Stimulated activated effector memory CD8-positive, alpha-beta T cell treated with anti-CD3 and anti-CD28 coated beads, Interleukin-12 subunit alpha, Interleukin-12 subunit beta, amount 100 ng/mL, for 72 hours (primary cell): ENCODE measurements around the gene PRPS1.
A peak's percentile ranks its signal among the peaks of the same experiment; 100 is the strongest.
"Not testable (repeated sequence)": the region's sequence is repeated elsewhere in the genome, so short reads cannot be mapped to it uniquely, and the experiment has no call there.

Experiments used
- ATAC-seq: fragments of 150-1000 bp; cut with Tn5 transposase; 2 replicates; pipeline ENCODE4 v1.10.0; 2021
- DNase-seq, 2 donors: peaks; one replicate each; pipeline ENCODE4 v3.0.0; 2021 to 2022; ENCODE audit warnings: low spot score in 2 of 2
- H3K27ac Mint-ChIP-seq: one replicate; pipeline ENCODE4 v1.8.0; 2022; ENCODE audit warnings: mild to moderate bottlenecking, mixed read lengths
- H3K36me3 Mint-ChIP-seq: one replicate; pipeline ENCODE4 v1.8.0; 2022; ENCODE audit warnings: mild to moderate bottlenecking, mixed read lengths
- H3K4me1 Mint-ChIP-seq: one replicate; pipeline ENCODE4 v1.8.0; 2022; ENCODE audit warnings: mixed read lengths
- H3K4me3 Mint-ChIP-seq: one replicate; pipeline ENCODE4 v1.8.0; 2022; ENCODE audit warnings: mild to moderate bottlenecking, mixed read lengths
- H3K9me3 Mint-ChIP-seq: one replicate; pipeline ENCODE4 v1.8.0; 2022; ENCODE audit warnings: mixed read lengths

Gene PRPS1

DNA sequence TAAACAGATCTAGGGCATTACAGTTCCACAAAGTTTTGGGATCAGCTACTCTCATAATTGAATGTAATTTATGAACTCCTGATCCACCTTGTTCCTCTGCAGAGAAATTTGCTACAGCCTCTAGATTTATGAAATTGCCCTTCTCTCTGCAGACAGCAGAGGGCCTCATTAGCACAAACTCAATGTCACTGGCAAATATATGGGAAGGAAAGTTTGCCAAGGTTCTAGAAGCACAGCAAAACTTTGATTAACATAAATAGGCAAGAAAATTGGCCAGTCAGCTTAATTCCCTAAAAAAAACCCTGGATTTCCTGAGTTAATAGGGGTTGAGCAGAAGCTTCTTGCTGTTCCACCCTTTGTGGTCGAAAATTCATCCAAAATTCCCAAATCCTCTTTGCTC, 31.5 kb downstream of the PRPS1 start:
- Mint-ChIP-seq H3K9me3 (no peaks in the 10 kb centered on the region), H3K36me3 (peaks cover under 1% of the 10 kb centered on the region), H3K27ac (no peak overlapping the region), H3K4me3 (no peak overlapping the region), H3K4me1 (peaks cover 9% of the 10 kb centered on the region)
- DNase-seq (no peak), ATAC-seq (no peak)

DNA sequence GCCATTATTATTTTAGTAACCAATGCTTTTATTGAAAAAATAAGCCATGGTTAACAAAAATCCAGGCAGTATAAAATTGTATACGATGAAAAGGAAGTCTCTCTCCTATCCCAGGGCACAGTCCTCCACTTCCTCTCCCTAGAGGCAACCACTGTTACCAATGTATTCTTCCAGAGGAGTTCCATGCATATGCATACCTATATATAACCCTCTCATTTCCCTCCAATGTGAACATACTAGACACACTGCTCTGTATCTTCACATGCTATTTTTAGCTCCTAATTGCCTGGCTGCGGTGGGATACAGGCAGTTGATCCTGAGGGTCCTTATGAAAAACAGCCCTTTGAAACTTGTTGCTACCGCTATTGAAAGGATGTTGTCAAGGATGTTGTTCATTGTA, 33.8 kb downstream of the PRPS1 start:
- no peaks in the 10 kb centered on the region for H3K9me3 Mint-ChIP-seq
- H3K27ac Mint-ChIP-seq, result no peak overlapping the region
- H3K4me1 Mint-ChIP-seq, result peaks cover 2% of the 10 kb centered on the region
- peaks cover 7% of the 10 kb centered on the region for H3K36me3 Mint-ChIP-seq
- H3K4me3 Mint-ChIP-seq, result no peak overlapping the region
- ATAC-seq (no peak), DNase-seq (no peak)

DNA sequence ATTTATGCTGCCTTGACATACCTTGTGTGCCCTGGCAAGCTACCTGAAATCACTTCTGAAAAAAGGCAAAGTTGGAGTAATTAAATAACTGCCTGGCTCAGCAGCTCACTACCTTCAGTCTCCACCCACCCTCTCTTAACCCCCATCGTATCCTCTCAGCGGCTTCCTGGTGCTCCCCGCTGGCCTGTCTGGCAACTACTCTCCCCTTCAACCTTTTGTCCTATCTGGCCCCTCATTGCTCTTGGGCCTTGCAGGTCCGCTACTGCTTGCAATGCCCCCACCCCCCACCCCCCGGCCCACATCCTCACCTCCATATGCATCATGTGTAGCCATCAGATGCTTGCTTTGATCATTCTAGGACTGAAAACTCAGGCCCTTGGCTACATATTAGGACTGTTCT, 34.5 kb downstream of the PRPS1 start:
- no peak overlapping the region for H3K4me3 Mint-ChIP-seq
- peaks cover 7% of the 10 kb centered on the region for H3K36me3 Mint-ChIP-seq
- DNase-seq (no peak), ATAC-seq (no peak)
- H3K4me1 Mint-ChIP-seq, result peaks cover 9% of the 10 kb centered on the region
- no peak overlapping the region for H3K27ac Mint-ChIP-seq
- H3K9me3 Mint-ChIP-seq, result no peaks in the 10 kb centered on the region

DNA sequence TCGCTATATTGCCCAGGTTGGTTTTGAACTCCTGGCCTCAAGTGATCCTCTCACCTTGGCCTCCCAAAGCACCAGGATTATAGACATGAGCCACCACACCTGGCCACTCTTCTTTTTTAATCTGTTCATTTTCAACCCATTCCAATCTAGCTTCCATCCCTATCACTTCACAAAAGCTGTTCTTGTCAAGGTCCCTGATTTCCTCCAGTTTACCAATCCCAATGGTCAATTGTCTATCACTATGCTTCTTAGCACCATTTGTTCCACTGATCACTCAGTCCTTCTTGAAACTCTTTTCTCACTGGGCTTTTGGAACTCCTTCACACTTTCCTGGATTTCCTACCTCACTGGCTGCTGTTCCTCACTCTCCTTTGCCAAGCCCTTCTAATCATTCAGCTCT, 38.6 kb downstream of the PRPS1 start:
- peaks cover 7% of the 10 kb centered on the region for H3K36me3 Mint-ChIP-seq
- no peak for ATAC-seq
- DNase-seq, result no peak

DNA sequence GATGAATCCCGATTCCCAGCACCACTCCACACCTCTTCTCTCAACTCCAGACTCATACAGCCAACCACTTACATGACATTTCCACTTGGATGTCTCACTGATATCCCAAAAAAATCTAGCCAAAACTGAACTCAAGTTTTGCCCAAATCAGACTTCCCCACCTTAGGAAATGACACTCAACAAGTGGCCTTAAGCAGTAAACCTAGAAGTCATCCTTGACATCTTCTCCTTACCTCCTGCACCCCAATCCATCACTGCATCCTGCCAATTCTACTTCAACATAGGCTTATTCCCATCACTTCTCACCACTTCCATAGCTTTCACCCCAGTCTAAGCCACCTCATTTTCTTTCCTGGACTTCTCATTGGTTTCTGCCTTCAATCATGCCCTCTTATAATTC, 39.1 kb downstream of the PRPS1 start:
- no peaks in the 10 kb centered on the region for H3K9me3 Mint-ChIP-seq
- H3K4me1 Mint-ChIP-seq, result peaks cover 9% of the 10 kb centered on the region
- peaks cover 7% of the 10 kb centered on the region for H3K36me3 Mint-ChIP-seq
- ATAC-seq (no peak), DNase-seq (no peak)
- no peak overlapping the region for H3K27ac Mint-ChIP-seq
- H3K4me3 Mint-ChIP-seq, result no peak overlapping the region

More for the DNA sequence above, 38.6 kb downstream of the PRPS1 start:
- Mint-ChIP-seq H3K9me3 (no peaks in the 10 kb centered on the region), H3K4me1 (peaks cover 9% of the 10 kb centered on the region), H3K27ac (no peak overlapping the region), H3K4me3 (no peak overlapping the region)

DNA sequence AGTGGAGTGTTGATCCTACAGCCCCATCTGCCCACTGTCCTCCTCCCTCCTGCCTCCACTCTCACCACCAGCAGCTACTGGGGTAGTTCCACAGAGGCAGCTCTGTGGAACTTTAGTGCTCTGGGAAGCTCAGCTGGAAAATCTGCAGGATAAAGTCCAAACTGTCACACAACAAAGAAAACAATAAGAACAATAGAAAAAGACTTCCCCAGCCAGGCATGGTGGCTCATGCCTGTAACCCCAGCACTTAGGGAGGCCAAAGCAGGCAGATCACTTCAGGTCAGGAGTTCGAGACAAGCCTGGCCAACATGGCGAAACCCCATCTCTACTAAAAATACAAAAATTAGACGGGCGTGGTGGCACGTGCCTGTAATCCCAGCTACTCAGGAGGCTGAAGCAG, 40.4 kb downstream of the PRPS1 start:
- not testable (repeated sequence) for H3K9me3 Mint-ChIP-seq, H3K27ac Mint-ChIP-seq, H3K4me3 Mint-ChIP-seq, DNase-seq, ATAC-seq
- H3K4me1 Mint-ChIP-seq, result peaks cover 19% of the 10 kb centered on the region
- H3K36me3 Mint-ChIP-seq, result peaks cover 18% of the 10 kb centered on the region

DNA sequence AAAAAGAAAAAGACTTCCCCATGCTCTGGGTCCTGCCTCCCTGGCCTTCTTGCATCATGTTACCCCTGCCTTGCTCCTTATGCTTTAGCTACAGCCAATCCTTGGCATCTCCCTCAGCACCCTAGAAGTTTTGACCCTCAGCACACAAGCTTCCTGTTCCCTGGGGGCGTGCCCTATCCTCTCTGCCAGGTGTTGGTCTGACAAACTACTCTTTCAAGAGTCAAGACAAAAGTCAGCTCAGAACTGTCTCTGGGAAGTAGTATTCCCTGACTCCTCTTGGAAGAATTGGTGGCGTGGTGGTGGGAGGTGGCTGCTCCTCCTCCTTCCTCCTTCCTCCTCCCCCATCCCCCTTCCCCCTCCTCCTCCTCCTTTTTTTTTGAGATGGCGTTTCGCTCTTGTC, 41.0 kb downstream of the PRPS1 start:
- no peak overlapping the region for H3K27ac Mint-ChIP-seq
- H3K36me3 Mint-ChIP-seq, result peaks cover 23% of the 10 kb centered on the region
- ATAC-seq (no peak), DNase-seq (no peak)
- no peaks in the 10 kb centered on the region for H3K9me3 Mint-ChIP-seq
- H3K4me3 Mint-ChIP-seq, result no peak overlapping the region
- H3K4me1 Mint-ChIP-seq, result peaks cover 22% of the 10 kb centered on the region

DNA sequence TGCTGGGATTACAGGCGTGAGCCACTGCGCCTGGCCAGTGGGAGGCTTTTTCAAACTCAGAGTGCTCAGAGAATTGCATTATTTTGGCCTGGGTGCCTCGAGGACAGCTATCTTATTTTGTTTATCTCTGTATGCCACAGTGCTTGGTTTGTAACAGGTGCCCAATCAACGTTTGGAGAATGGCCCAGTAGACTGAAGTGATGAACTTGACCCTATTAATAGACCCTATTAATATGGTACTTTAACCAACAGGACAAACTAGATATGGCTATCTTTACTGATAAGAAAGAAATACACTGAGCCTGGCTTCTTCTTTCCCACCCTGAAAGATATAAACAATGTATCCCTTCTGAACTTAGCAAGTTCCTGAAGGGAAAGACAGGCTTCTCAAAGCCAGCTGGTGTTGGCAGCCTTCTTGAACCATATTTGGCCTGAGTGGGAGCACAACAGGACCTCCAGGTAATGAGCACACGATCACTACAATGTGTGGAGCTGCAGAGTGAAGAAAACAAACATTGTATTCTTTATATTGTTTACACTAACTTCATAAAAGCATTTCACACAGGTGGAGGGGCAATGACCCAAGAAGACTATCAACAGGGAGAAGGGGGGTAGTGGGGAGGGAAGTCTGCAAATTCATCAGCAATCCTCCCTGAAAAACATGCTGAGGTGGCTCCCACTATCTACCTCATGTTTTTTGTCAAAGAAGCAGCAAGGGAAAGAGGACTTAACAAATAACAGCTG, 41.7 kb downstream of the PRPS1 start:
- H3K27ac Mint-ChIP-seq, result no peak overlapping the region
- peaks cover 29% of the 10 kb centered on the region for H3K4me1 Mint-ChIP-seq
- DNase-seq (no peak), ATAC-seq (no peak)
- H3K36me3 Mint-ChIP-seq, result peaks cover 28% of the 10 kb centered on the region
- H3K4me3 Mint-ChIP-seq, result no peak overlapping the region
- H3K9me3 Mint-ChIP-seq, result no peaks in the 10 kb centered on the region

DNA sequence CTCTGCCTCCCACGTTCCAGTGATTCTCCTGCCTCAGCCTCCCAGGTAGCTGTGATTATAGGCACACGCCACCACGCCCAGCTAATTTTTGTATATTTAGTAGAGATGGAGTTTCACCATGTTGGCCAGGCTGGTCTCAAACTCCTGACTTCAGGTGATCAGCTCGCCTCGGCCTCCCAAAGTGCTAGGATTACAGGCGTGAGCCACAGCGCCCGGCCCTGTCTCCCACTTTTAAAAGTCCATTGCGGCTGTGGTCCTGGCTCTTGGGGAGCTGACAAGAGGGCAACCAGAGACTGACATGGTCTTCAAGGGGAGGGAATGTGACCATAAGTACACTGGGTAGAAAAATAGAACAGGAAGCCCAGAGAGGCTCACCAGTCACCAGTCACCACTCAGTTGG, 42.9 kb downstream of the PRPS1 start:
- peaks cover 32% of the 10 kb centered on the region for H3K36me3 Mint-ChIP-seq
- not testable (repeated sequence) for H3K4me3 Mint-ChIP-seq, ATAC-seq, H3K27ac Mint-ChIP-seq, H3K9me3 Mint-ChIP-seq, DNase-seq
- H3K4me1 Mint-ChIP-seq, result peaks cover 37% of the 10 kb centered on the region

DNA sequence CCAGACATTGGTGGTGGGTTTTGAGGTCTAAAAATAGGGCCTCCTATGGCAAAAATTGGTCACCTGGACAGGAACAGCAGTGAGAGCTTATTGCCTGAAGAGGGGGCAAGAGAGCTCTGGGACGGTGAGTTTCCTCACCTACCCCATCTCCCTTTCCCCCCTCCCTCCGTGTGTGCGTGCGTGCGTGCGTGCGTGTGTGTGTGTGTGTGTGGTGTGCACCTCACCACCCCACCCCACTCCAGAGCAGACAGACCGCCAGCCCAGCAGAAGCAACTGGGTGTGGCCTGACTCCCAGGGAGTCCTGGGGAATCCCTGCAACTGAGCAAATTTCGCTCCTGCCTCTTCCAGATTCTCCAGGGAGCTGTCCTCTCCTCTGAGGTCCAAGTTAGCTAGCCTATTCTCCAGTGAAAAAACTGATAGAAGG, 44.7 kb downstream of the PRPS1 start:
- Mint-ChIP-seq H3K27ac (peak overlapping the region; percentile 97), H3K4me1 (peaks cover 29% of the 10 kb centered on the region), H3K9me3 (no peaks in the 10 kb centered on the region), H3K4me3 (peak overlapping the region; percentile 79), H3K36me3 (peaks cover 32% of the 10 kb centered on the region)
- DNase-seq, result peak in 1 of 2 donors; percentile 78
- peak; percentile 74 for ATAC-seq

DNA sequence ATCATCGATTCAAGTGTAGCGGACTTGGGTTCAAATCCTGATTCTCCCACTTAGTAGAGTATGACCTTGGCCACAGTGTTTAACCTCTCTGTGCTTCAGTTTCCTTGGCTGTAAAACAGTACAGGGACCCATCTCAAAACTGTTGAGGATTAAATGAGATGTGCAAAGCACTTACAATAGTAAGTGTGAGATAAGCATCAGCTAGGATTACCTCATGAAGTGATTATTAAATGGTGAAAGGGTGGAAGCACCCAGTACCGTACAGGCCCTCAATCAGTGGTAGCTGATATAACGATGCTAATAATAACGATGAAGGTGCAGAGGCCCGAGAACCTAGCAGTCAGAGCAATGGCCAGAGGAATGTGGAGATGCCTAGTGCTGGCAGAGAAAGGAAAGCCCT, 45.1 kb downstream of the PRPS1 start:
- ATAC-seq, result peak; percentile 12
- H3K4me3 Mint-ChIP-seq, result peak overlapping the region; percentile 79
- DNase-seq, result no peak
- no peaks in the 10 kb centered on the region for H3K9me3 Mint-ChIP-seq
- peak overlapping the region; percentile 97 for H3K27ac Mint-ChIP-seq
- peaks cover 32% of the 10 kb centered on the region for H3K36me3 Mint-ChIP-seq
- peaks cover 34% of the 10 kb centered on the region for H3K4me1 Mint-ChIP-seq

DNA sequence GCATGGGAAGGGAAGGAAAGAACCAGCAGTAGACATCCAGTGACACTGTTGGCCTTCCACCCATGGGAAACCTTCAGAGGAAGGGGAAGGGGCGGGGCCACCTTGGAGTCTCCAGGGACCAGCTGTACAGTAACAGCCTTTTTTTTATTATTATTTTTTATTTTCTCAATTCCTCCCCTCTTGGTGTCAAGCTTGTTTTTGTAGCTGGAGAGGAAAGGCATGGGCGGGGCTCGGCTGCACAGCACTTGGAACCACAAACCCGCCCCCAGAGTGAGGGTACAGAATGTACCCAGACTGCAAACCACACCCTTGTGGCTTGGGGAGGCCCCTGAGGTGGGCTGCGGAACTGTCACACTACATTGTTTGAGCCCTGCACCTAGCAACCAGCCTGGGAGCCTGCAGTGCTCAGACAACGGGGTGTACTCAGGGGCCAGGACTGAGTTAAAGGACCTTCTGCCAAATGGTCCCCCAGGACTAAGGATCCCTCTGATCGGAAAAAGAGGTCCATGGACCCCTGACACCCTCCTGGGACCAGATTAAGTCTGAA, 45.7 kb downstream of the PRPS1 start:
- peak overlapping the region; percentile 97 for H3K27ac Mint-ChIP-seq
- ATAC-seq (peak; percentile 92), DNase-seq (peak; percentile 60 to 88)
- H3K36me3 Mint-ChIP-seq, result peaks cover 32% of the 10 kb centered on the region
- peak overlapping the region; percentile 79 for H3K4me3 Mint-ChIP-seq
- H3K9me3 Mint-ChIP-seq, result no peaks in the 10 kb centered on the region
- peaks cover 35% of the 10 kb centered on the region for H3K4me1 Mint-ChIP-seq

DNA sequence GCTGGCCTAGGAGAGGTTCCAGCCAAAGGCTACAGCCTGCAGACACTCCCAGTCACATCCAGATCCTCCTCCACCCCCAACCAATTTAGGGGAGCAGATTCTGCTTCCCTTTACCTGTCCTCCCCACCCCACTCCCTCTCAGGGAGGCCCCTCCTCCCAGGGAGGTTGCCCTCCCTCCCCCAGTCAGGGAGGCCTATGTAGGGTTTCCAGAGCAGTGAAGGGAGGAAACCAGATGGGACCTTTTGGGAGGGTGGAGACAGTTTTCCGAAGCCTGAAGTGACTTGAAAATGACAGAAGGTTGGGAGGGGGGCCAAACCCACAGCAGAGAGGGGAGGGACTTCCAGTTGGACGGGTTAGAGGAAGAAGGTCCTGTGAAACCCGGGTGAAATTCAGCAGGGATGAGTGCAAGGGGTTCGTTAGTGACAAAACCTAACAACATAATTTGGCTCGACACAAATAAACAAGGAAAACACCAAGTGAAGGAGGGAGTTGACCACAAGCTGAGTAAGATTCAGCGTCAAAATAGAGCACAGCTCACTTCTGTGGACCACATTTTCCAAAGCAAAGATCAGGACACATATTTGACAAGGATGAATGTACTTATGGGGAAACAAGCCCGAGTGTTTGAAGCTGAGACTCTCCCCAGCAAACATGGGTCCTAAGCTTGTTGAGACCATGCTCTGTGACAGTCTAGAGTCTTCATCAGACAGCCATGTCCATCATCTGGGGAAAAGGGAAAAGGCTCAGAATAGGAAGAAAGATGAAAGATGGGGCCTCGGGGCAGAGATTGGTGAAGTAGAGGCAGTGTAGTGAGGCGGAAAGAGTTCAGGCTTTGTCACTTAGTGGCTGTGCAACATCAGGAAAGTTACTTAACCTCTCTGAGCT, 46.4 kb downstream of the PRPS1 start:
- no peak for DNase-seq
- H3K4me1 Mint-ChIP-seq, result peaks cover 40% of the 10 kb centered on the region
- H3K4me3 Mint-ChIP-seq, result peak overlapping the region; percentile 79
- peak; percentile 22 for ATAC-seq
- no peaks in the 10 kb centered on the region for H3K9me3 Mint-ChIP-seq
- H3K27ac Mint-ChIP-seq, result peak overlapping the region; percentile 97
- peaks cover 32% of the 10 kb centered on the region for H3K36me3 Mint-ChIP-seq

DNA sequence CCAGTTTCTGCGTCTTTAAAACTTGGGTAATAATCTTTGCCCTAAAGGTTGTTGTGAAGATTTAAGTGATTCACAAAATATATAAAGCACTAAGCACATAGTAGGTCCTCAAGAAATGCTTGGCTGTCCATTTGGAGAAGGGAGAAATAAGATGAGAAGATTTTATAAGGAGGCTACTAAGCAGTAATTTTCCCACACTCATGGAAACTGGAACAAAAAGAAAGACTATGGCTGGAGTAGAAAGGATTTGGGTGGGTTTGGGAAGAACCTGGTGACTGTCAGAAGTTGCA, 47.0 kb downstream of the PRPS1 start:
- Mint-ChIP-seq H3K4me3 (peak overlapping the region; percentile 79), H3K36me3 (peaks cover 32% of the 10 kb centered on the region), H3K9me3 (no peaks in the 10 kb centered on the region), H3K4me1 (peaks cover 46% of the 10 kb centered on the region), H3K27ac (peak overlapping the region; percentile 97)
- DNase-seq (no peak), ATAC-seq (no peak)

DNA sequence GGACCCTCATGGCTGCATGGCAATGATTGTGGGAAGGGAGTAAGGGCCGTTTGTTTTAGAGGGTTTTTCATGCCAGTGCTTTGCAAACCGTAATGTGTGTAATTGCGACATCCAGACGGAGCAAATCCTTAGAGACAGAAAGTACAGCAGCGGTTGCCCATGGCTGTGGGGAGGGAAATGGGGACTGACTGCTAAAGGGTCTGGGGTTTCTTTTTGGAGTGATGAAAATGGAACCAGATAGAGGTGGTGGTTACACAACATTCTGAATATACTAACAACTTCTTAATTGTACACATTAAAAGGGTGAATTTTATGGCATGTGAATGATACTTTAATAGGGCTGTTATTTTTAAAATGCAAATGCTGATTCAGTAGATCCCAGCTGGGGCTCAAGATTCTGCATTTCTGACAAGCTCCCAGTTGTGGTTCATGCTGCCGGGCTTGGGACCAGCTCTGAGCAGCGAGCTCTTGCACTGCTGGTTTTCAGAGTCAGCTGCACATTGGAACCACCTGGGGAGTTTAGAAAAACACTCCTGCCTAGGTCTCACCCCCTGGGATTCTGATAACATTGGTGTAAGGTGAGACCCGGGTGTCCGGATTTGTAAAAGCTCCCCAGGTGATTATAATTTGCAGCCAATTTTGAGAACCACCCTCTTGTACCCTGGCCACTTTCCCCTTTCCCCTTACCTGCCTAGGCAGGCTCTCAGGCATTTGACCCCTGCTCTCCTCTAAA, 47.7 kb downstream of the PRPS1 start:
- no peak for DNase-seq
- ATAC-seq, result no peak
- H3K36me3 Mint-ChIP-seq, result peaks cover 32% of the 10 kb centered on the region
- peak overlapping the region; percentile 79 for H3K4me3 Mint-ChIP-seq
- H3K4me1 Mint-ChIP-seq, result peaks cover 50% of the 10 kb centered on the region
- H3K27ac Mint-ChIP-seq, result peak overlapping the region; percentile 97
- H3K9me3 Mint-ChIP-seq, result no peaks in the 10 kb centered on the region
